ENCODE measurements around the gene MAGI3. TPM values are rescaled to one million over a fixed set of nuclear protein-coding genes. Genes with fewer than 3 reads are reported as not detected.
A peak's percentile ranks its signal among the peaks of the same experiment; 100 is the strongest.

MAGI3 gene
- polyA plus RNA-seq, 5 donors, result 22.1 to 38.6 (median 33.7) TPM

DNA sequence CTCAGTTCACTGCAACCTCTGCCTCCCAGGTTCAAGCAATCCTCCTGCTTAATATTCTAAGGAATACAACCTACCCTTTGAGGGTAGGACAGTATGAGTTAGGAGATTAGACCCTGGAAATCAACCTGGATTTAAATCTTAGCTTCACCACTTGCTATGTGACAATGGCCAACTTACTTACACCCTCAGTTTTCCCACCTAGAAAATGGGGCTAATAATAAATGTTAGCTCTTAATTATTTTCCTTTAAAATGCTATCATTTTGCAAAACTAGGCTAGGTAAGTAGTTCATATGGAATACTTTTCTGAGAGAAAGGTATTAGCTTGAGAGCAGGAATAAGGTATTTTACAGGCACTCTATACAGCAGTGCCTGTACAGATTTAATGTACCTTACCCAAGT is 258.2 kb downstream of the MAGI3 start:
- no peak for DNase-seq

DNA sequence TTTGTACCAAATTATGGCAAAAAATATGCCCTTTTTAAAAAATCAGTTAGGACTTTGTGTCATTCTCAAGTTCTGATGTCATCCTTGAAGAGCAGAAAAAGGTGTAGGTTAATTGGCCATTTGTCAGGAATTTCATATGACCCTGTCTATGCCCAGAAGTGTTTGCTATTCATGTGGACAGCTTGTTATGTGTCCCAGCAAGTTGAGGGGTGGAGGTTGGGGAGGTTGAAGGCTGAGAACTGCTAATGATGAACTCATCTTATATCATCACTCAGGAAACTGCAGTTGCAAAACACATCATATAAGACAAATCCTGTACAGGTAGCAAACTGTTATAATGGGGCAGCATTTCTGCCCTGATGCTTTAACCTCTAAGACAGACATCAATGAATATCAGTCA is 262.5 kb downstream of the MAGI3 start:
- no peak for DNase-seq

DNA sequence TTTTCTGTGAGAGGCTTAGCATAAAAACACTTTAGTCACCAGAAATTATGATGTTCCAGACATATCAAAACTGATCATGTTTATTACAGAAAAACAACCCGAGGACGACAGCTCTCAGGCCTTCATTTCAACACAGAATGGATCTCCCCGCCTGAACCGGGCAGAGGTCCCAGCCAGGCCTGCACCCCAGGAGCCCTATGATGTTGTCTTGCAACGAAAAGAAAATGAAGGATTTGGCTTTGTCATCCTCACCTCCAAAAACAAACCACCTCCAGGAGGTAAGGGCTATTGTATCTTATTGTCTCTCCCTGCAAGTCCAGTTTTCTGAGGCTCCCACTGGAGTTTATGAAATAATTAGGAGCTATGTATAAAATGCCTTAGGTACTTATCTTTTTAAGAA is 263.4 kb downstream of the MAGI3 start:
- DNase-seq, result no peak

DNA sequence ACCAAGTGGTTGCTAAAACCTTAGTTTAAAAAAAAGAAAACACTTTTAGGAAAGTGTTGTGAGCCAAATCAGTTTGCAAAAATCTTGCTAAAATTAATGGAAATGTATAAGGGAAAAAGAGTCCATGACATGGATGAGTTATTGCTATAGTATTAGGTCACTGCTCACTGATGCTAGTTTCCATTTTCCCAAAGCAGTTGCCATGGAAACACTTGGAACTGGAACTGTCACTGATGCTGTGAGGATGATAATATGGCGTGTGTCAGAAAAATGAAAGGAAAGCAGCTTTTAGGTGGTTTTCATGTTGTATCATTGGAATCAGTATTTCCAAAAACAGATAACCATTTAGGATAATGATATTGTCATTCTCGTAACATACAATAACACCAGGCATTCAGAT is 264.6 kb downstream of the MAGI3 start:
- DNase-seq, result no peak

DNA sequence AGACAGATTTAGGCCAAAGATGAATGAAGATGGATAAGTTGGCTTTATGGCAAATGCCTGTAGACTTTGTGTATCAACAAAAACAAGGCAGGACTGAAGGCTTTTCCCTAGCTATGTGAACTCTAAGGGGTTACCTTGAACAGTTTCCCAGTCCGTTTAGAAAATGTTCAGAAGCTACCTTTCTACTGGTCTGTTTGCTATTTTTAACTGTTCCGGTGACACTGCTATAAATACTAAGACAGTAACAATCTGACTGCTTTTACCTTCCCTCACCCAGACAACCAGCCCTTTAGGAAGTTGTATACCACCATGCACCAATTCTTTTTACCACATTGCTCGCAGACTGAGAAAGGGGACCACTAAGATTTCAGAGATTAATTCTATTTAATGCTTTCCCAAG is 266.8 kb downstream of the MAGI3 start:
- no peak for DNase-seq

DNA sequence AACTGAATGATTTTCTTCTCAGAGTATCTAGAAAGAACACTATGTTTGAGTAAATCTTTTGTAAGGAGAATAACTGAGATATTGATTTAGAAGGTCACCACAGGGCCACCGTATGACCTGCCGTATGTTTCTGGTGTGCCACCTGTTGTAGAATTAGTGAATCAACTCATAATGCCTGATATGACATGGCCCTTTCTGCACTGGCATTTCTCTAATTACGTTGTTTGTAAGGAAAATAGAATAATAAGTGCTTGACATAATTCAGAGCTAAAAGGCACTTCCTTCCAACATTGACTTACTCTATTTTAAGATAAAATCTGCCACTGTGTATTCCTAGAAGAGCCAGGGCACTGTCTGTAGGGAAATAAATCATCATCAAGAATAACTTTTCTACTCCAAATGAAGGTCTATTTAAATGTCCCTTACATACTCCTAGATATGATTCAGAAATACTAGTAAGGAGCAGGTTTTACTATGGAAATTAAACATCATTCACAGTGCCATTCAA is 267.3 kb downstream of the MAGI3 start:
- DNase-seq, result no peak

DNA sequence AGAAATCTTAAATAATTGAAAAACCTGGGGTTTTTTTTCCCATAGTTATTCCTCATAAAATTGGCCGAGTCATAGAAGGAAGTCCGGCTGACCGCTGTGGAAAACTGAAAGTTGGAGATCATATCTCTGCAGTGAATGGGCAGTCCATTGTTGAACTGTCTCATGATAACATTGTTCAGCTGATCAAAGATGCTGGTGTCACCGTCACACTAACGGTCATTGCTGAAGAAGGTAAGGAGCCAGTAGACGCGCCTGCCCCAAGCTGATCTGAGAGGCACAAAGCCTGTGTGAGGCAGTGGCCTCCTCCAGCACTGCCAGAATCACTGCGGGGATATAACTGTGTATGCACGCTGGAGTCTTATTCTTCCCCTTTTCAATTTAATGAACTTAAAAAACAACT is 268.7 kb downstream of the MAGI3 start:
- no peak for DNase-seq

DNA sequence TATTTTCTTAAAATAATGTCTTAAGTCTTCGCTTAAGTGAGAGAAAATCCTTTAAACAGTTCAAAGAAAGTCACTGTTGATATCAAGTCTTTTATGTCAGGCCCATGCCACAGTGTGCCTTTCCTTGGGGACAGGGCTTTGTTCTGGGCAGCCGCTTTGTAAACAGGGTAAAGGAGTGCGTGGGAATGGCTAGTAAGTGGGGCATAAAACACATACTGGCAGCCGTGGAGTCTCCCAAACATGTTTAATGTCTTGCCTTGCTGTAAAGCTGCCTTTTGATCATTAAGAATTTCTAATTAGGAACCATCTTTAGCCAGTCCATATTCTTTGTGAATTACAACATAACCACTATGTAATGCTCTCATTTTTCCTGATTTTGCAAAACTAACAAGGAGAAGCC is 269.2 kb downstream of the MAGI3 start:
- no peak for DNase-seq

DNA sequence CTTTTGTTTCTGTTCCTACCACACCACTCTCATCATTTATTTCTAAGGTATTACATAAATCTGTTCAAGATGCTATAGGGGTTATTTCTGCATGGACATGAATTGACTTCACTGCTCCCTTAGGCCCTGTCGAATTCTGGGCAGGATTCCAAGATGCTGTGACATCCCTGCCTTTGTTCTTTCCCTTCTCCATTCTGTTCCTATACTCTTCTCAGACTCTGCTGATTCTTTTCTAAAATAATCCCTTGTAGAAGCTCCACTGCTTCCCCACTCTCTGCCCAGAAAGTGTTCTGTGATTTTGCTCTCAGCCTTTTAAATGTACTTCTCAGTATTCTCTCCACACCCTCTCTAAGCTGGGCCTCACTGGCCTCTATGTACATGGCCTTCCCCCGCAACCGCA is 269.8 kb downstream of the MAGI3 start:
- DNase-seq, result no peak

DNA sequence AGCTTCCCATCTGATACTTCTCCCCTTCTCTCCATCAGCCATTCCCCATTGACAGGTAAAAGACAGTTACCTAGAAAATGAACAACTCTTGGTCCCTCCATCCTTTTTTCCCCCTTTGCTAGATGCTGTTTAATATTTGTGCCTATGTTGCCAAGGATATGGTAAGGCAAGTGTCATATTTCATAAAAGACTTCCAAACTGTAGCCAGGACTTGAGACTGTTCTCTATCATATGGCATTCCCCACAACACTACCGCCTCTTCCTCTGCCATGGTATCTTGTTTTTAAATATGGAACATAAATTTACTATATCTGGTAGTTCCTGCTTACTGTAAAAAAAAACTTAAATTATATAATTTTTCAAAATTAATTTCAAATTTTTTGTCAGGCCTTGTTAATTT is 271.8 kb downstream of the MAGI3 start:
- DNase-seq, result no peak

DNA sequence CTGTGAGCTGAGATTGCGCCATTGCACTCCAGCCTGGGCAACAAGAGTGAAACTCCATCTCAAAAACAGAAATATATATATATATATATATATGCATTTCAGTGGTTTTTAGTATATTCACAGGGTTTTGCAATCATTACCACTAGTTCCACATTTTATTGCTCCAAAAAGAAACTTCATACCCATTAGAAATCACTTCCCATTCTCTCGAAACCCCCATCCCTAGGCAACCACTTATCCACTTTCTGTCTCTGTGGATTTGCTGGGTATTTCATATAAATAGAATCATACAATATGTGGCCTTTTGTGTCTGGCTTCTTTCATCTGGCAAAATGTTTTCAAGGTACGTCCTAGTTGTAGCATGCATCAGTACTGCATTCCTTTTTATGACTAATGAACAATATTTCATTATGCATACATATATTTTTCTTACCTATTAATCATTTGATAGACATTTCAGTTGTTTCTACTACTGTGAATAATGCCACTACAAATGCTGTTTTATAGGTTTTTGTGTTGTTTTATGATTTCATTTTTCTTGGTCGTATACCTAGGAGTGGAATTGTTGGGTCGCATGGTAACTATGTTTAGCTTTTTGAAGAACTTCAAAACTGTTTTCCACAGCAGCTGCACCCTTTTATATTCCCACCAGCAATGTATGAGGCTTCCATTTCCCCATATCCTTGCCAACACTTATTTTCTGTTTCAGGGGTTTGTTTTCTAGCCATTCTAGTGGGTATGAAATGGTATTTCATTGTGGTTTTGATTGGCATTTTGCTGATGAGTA is 273.0 kb downstream of the MAGI3 start:
- no peak for DNase-seq

DNA sequence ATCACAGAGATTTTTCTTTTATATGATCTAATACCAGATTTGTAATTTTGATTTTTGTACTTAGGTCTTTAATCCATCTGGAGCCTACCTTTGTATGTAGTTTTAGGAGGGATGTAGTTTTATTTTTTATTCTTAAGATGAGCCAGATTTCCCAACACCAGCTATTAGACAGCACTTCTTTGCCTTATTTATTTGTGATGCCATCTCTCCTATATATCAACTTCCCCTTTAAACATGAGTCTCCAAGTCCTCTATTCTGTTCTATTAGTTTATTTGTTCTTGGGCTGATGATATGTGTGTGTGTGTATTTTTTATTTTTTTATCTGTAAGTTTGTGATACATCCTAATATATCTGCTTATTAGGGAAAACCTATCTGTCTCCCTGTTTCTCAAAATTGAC is 274.8 kb downstream of the MAGI3 start:
- no peak for DNase-seq

DNA sequence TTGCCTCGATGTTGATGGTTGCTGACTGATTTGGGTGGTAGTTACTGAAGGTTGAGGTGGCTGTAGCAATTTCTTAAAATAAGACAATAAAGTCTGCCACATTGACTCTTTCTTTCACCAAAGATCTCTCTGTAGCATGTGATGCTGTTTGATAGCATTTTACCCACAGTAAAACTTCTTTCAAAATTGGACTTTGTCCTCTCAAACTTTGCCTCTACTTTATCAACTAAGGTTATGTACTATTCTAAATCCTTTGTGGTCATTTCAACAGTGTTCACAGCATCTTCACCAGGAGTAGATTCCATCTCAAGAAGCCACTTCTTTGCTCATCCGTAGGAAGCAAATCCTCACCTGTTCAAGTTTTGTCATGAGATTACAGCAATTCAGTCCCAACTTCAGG is 275.8 kb downstream of the MAGI3 start:
- no peak for DNase-seq

DNA sequence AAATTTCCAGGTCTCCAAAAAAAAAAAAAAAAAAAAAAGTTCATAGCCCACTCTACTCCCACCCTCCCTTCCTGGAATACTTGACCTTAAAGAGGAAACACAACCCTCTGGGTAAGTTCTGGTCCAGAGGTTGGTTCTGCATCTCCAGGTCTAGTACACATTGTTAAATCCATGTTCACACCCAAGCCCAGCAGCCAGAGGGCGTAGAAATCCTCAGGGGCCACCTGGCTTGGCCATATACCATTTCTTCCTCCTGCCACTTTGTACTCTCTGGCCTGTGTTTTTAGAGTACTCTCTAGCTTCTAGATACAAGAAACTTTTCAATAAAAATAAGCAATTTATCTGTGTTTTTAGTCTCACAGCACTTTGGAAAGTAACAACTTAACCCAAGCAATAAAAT is 279.7 kb downstream of the MAGI3 start:
- no peak for DNase-seq

DNA sequence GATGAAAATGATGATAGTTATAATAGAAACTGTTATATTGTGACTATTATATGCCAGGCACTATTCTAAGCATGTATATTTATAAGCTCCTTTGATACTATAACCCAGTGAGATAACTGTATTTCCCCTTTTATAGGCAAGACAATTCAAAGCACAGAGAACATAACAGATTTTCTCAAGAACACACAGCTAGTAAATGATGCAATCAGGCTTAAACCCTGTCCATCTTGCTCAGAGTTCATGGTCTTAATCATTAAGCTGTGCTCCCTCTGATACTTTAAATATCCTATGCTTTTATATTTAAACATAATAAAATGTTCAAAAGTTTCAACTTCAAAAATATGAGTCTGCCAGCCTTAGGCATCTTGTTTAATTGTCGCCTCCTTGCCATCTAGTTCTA is 280.3 kb downstream of the MAGI3 start:
- no peak for DNase-seq

DNA sequence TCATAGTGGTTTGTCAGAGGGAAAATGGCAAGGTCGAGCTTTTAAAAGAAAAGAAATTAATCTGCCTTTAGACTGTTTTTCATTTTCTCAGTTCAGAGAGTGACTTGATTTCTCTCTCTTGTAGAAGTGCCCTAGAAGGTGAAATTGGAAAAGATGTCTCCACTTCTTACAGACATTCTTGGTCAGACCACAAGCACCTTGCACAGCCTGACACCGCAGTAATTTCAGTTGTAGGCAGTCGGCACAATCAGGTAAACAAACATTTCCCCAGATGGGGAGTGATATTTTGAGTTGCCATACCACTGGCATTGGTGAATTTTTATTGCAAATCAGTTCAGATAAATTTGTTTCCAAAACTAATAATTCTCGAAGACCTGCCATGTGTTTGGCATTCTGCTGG is 282.2 kb downstream of the MAGI3 start:
- DNase-seq, result no peak

DNA sequence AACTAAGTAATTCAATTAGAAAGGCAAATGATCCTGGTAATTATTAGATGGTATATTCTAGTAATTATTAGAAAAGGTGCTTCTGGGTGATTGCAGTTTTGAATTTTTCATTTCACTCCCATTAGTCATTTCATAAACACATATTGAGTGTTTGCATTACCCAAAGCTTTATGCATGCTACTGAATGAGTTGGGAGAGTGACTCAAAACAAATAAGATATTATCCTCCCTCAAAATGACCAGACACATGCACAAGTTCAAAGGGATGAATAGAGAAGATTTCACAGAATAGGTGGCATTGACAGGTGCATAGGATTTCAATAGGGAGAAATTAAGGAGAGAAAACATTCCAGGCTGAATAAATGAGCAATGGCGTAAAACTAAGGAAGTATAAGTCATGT is 284.3 kb downstream of the MAGI3 start:
- no peak for DNase-seq

DNA sequence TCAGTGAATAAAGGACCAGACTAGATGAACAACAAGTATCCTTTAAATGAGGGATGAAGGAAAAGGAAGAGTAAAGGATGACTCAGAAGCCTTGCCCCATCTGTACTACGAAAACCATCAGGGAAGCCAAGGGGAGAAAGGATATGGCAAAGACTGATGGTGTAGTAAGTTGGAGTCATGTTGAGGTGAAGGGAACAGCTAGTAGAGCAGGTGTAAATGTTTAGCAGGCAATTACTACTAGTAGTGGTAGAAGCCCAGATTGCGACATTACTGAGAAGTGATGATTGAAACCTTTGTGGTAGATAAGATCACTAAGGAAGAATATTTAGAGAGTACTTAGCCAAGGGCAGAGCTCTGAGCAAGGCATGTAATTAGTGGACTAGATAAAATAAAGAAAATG is 285.0 kb downstream of the MAGI3 start:
- DNase-seq, result no peak

DNA sequence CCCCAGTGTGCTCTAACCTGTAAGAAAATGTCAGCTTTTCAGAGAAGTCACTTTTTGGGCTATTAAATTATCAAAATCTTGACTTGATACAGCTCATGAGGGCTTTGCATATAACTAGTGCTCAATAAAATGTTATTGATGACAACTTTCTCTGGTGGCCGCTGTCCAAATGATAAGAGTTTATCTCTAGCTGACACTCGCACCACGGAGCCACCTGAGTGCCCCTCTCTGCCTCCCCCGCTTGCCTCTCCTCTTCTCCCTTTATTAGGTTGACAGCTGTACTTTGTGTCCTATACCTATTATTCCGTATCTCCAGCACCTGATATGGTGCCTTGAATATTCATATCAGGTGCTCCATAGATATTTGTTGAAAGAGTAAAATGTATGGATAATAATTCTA is 286.2 kb downstream of the MAGI3 start:
- DNase-seq, result no peak

DNA sequence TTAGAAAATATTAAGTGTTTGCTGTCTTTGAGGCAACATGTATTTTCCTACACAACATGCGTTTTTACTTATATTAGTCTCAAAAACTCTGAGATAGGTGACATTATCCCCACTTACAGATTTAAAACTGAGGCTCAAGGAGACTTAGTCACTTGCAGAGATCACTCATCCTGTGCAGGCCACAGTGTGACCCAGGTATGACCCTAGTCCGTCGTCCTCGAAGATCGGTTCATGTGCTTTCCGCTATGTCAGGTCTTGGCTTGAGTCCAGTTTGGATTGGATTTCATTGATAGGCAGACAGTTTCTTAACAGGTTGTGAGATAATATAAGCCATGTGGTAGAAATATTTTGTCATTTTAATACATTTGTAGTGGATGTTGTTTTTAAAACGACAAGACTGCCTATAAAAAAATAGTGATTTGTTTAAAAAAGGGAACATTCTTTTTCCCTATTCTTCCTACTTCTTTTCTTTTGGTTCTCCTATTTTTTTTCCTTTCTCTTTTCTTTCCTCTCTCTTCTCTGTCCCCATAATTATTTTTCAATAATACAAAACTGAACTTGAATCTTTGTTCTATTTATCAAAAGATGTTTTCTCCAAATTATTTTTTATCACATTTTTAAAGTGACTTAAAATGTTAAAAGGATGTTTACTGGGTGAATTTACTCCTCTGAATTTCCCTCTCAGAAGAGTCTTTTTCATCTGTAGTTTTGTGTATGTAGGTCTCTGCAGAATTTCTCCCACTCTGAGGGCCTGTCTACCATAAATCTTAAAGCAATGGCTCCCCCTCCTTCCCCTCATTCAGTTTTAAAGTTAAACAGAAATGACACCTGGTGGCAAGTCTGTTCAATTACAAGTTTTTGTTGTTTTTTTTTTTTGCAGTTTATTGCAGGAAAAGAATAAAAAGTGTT is 287.2 kb downstream of the MAGI3 start:
- DNase-seq, result peak; percentile 21 to 28

DNA sequence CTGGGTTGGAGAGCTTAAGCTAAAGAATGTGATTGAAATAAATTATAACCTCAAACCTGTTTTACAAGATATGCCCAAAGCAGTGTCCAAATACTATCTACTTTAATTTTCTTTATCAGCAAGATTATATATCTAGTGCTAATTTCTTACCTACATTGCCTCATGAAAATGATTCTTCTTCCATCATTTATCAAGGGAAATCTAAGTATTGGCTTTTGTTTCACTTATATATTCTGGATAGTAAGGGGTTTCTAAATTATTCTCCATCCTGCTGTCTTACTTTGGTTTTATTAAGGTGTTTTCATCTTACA is 287.8 kb downstream of the MAGI3 start:
- no peak for DNase-seq

DNA sequence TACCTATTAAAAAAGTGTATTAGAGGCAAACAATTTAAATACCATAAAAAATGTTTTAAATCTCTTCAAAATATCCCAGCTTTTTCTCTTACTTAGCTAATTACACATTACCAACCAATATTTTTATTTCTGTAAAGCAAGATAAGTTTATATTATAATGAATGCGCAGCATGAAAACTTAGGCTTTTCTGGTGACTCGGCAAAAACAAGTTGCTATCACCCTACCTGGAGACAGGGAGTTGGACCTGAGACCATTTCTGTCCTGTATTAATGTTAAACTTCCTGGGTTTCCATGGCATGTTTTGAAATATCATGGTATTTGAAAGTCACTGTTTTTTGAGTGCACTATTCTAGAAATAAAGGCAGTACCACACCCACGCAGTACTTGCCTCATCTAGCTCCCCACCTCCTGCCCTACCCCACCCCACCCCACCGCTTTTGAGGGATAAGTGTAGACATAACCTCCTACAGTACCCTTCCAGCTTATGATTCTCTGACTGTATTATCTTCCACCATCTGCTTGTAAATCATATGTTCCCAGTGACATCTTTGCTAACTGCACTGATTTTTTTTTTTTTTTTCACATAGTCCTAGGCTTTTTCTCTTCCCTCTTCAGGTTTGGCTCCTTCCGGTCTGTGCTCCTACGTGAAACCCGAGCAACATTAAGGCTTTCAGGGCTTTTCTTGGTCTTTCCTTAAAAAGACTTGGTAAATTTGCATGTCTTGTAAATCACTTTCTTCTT is 291.5 kb downstream of the MAGI3 start:
- DNase-seq, result no peak
